NCI-H748 treated with DMSO at 0.1 percent for 48 hours (cell line): Measurements from ENCODE around the gene SRGAP2B.
"Not testable (repeated sequence)": the region's sequence is repeated elsewhere in the genome, so short reads cannot be mapped to it uniquely, and the experiment has no call there.

Experiments used
- DNase-seq: peaks from one replicate; lab custom pipeline; 2025; lab: John Stamatoyannopoulos, UW

SRGAP2B gene

GRCh38 chr1:145082483-145083255, 12.5 kb downstream of the SRGAP2B start:
- not testable (repeated sequence) for DNase-seq

- not testable (repeated sequence) for DNase-seq
These were observed 14.9 kb downstream of the SRGAP2B start for GRCh38 chr1:145080193-145080592.

GRCh38 chr1:145079737-145080136, 15.4 kb downstream of the SRGAP2B start:
- not testable (repeated sequence) for DNase-seq

- not testable (repeated sequence) for DNase-seq
These were observed 16.2 kb downstream of the SRGAP2B start for GRCh38 chr1:145078787-145079370.

GRCh38 chr1:145077872-145078786, 17.0 kb downstream of the SRGAP2B start:
- not testable (repeated sequence) for DNase-seq

- DNase-seq, result not testable (repeated sequence)
These were observed 18.3 kb downstream of the SRGAP2B start for GRCh38 chr1:145076877-145077276.

GRCh38 chr1:145074021-145074559, 21.0 kb downstream of the SRGAP2B start:
- not testable (repeated sequence) for DNase-seq

GRCh38 chr1:145071569-145071968, 23.6 kb downstream of the SRGAP2B start:
- not testable (repeated sequence) for DNase-seq

- DNase-seq, result not testable (repeated sequence)
These were observed 28.6 kb downstream of the SRGAP2B start for GRCh38 chr1:145066486-145066885.

- DNase-seq, result not testable (repeated sequence)
These were observed 29.8 kb downstream of the SRGAP2B start for GRCh38 chr1:145065194-145065826.

GRCh38 chr1:145063941-145064648, 31.0 kb downstream of the SRGAP2B start:
- not testable (repeated sequence) for DNase-seq

GRCh38 chr1:145063285-145063684, 31.8 kb downstream of the SRGAP2B start:
- not testable (repeated sequence) for DNase-seq

GRCh38 chr1:145058184-145058583, 36.9 kb downstream of the SRGAP2B start:
- DNase-seq, result not testable (repeated sequence)

GRCh38 chr1:145055217-145055760, 39.8 kb downstream of the SRGAP2B start:
- DNase-seq, result not testable (repeated sequence)

- not testable (repeated sequence) for DNase-seq
These were observed 41.7 kb downstream of the SRGAP2B start for GRCh38 chr1:145053428-145053827.

GRCh38 chr1:145052019-145052776, 42.9 kb downstream of the SRGAP2B start:
- not testable (repeated sequence) for DNase-seq

GRCh38 chr1:145048181-145048856, 46.8 kb downstream of the SRGAP2B start:
- not testable (repeated sequence) for DNase-seq

- not testable (repeated sequence) for DNase-seq
These were observed 47.6 kb downstream of the SRGAP2B start for GRCh38 chr1:145047553-145047952.
